Mesendoderm (in vitro differentiated cells): ENCODE measurements around the gene SDK2.

Source experiments
- DNase-seq: peaks from one replicate; pipeline ENCODE4 v3.0.0; 2013
- H2AK5ac ChIP-seq: 2 replicates; pipeline ENCODE4 v1.6.1; 2013; ENCODE audit warnings: low read length, inconsistent platforms
- H2BK120ac ChIP-seq: 2 replicates; pipeline ENCODE4 v1.6.1; 2013; ENCODE audit warnings: low read depth, mild to moderate bottlenecking, low read length, moderate library complexity, mixed read lengths
- H2BK15ac ChIP-seq: replicated peaks from 2 replicates; pipeline ENCODE4 v1.6.1; 2013; ENCODE audit warnings: low read depth, mild to moderate bottlenecking, moderate library complexity
- H2BK5ac ChIP-seq: 2 replicates; pipeline ENCODE4 v1.6.1; 2013; ENCODE audit warnings: low read length, inconsistent platforms
- H3K18ac ChIP-seq: 2 replicates; pipeline ENCODE4 v1.6.1; 2013; ENCODE audit warnings: mild to moderate bottlenecking, low read length, mixed read lengths
- H3K23ac ChIP-seq: one replicate; pipeline ENCODE4 v1.6.1; 2013; ENCODE audit warnings: low read length
- H3K27ac ChIP-seq: 2 replicates; pipeline ENCODE4 v1.5.1; 2013; ENCODE audit warnings: low read depth, mild to moderate bottlenecking, inconsistent platforms, low read length, moderate library complexity
- H3K27me3 ChIP-seq: 2 replicates; pipeline ENCODE4 v1.6.1; 2013; ENCODE audit warnings: low read length, control low read depth, mild to moderate bottlenecking, inconsistent platforms; ENCODE audit not compliant: insufficient read depth, poor library complexity
- H3K36me3 ChIP-seq: 2 replicates; pipeline ENCODE4 v1.6.1; 2013; ENCODE audit warnings: low read length, inconsistent platforms; ENCODE audit not compliant: control insufficient read depth, insufficient read depth
- H3K4ac ChIP-seq: one replicate; pipeline ENCODE4 v1.6.1; 2013; ENCODE audit warnings: low read depth, mild to moderate bottlenecking, low read length, moderate library complexity
- H3K4me1 ChIP-seq: 2 replicates; pipeline ENCODE4 v1.6.1; 2013; ENCODE audit warnings: low read depth, low read length, inconsistent platforms; ENCODE audit not compliant: control insufficient read depth
- H3K4me2 ChIP-seq: 2 replicates; pipeline ENCODE4 v1.6.1; 2013; ENCODE audit warnings: low read length
- H3K4me3 ChIP-seq: 2 replicates; pipeline ENCODE4 v1.5.1; 2013; ENCODE audit warnings: mild to moderate bottlenecking, low read length
- H3K56ac ChIP-seq: one replicate; pipeline ENCODE4 v1.6.1; 2013; ENCODE audit warnings: low read length
- H3K79me1 ChIP-seq: 2 replicates; pipeline ENCODE4 v1.6.1; 2013; ENCODE audit warnings: low read length, inconsistent platforms
- H3K79me2 ChIP-seq: 2 replicates; pipeline ENCODE4 v1.6.1; 2013; ENCODE audit warnings: mild to moderate bottlenecking, low read length; ENCODE audit not compliant: control insufficient read depth, insufficient read depth
- H3K9ac ChIP-seq: 2 replicates; pipeline ENCODE4 v1.6.1; 2013; ENCODE audit warnings: low read length, inconsistent platforms
- H4K5ac ChIP-seq: one replicate; pipeline ENCODE4 v1.6.1; 2013; ENCODE audit warnings: low read length
- H4K8ac ChIP-seq: one replicate; pipeline ENCODE4 v1.6.1; 2013; ENCODE audit warnings: low read depth, mild to moderate bottlenecking, control low read depth, low read length, moderate library complexity
- WGBS: extraction: QIAGEN DNeasy Blood & Tissue Kit; methylation state at CpG from one replicate; pipeline ENCODE4 v1.1.7; 2013; ENCODE audit warnings: low lambda C conversion rate, missing lambda C conversion rate; ENCODE audit not compliant: insufficient coverage; ENCODE audit errors: extremely low coverage; 5-methylcytosine and 5-hydroxymethylcytosine counted together

Gene SDK2

GRCh38 chr17:73493956-73494926 lies 150.0 kb downstream of the SDK2 start:
- WGBS = no CpG with 5 or more reads among the region's 24 CpGs
- Histone ChIP-seq H2BK15ac (no peak overlapping the region), H3K79me2 (no peaks in the 10 kb centered on the region), H4K5ac (no peak overlapping the region), H3K9ac (peak overlapping the region; percentile 6), H2BK5ac (peak overlapping the region; percentile 72), H4K8ac (no peak overlapping the region), H3K4me3 (no peak overlapping the region), H3K4me1 (peaks cover 20% of the 10 kb centered on the region), H3K27ac (no peak overlapping the region), H2AK5ac (peak overlapping the region; percentile 84), H2BK120ac (peak overlapping the region; percentile 18), H3K18ac (peak overlapping the region; percentile 10), H3K27me3 (no peaks in the 10 kb centered on the region), H3K4me2 (no peak overlapping the region), H3K56ac (peak overlapping the region; percentile 54), H3K36me3 (no peaks in the 10 kb centered on the region), H3K79me1 (no peaks in the 10 kb centered on the region), H3K23ac (no peak overlapping the region), H3K4ac (peak overlapping the region; percentile 6)
- DNase-seq = no peak

GRCh38 chr17:73492821-73493814 lies 151.1 kb downstream of the SDK2 start:
- Histone ChIP-seq H2BK120ac (no peak overlapping the region), H3K4me2 (no peak overlapping the region), H3K56ac (peak overlapping the region; percentile 73), H2AK5ac (peak overlapping the region; percentile 44), H3K4ac (peak overlapping the region; percentile 6), H3K9ac (no peak overlapping the region), H3K4me3 (no peak overlapping the region), H3K4me1 (peaks cover 24% of the 10 kb centered on the region), H3K27me3 (no peaks in the 10 kb centered on the region), H4K8ac (no peak overlapping the region), H3K27ac (peak overlapping the region; percentile 88), H2BK5ac (peak overlapping the region; percentile 69), H3K79me2 (no peaks in the 10 kb centered on the region), H3K36me3 (no peaks in the 10 kb centered on the region), H3K23ac (no peak overlapping the region), H2BK15ac (no peak overlapping the region), H3K18ac (peak overlapping the region; percentile 91), H3K79me1 (no peaks in the 10 kb centered on the region), H4K5ac (no peak overlapping the region)
- peak; percentile 93 for DNase-seq
- no CpG with 5 or more reads among the region's 22 CpGs for WGBS

- peak overlapping the region; percentile 32 for H3K9ac ChIP-seq
- peak overlapping the region; percentile 64 for H3K27ac ChIP-seq
- no peaks in the 10 kb centered on the region for H3K79me2 ChIP-seq
- H3K4me2 ChIP-seq = no peak overlapping the region
- H2AK5ac ChIP-seq = peak overlapping the region; percentile 46
- no CpG with 5 or more reads among the region's 12 CpGs for WGBS
- H3K23ac ChIP-seq = no peak overlapping the region
- H3K18ac ChIP-seq = peak overlapping the region; percentile 91
- H3K4me3 ChIP-seq = no peak overlapping the region
- H2BK5ac ChIP-seq = peak overlapping the region; percentile 89
- H3K4me1 ChIP-seq = peaks cover 24% of the 10 kb centered on the region
- H2BK120ac ChIP-seq = peak overlapping the region; percentile 96
- no peak overlapping the region for H4K8ac ChIP-seq
- H4K5ac ChIP-seq = no peak overlapping the region
- no peaks in the 10 kb centered on the region for H3K27me3 ChIP-seq
- no peaks in the 10 kb centered on the region for H3K36me3 ChIP-seq
- H3K56ac ChIP-seq = peak overlapping the region; percentile 73
- H3K79me1 ChIP-seq = no peaks in the 10 kb centered on the region
- H2BK15ac ChIP-seq = no peak overlapping the region
- peak; percentile 67 for DNase-seq
- peak overlapping the region; percentile 97 for H3K4ac ChIP-seq
Observed at GRCh38 chr17:73492125-73492820, 152.0 kb downstream of the SDK2 start.

- Histone ChIP-seq H3K4ac (peak overlapping the region; percentile 97), H3K9ac (peak overlapping the region; percentile 32), H4K8ac (no peak overlapping the region), H3K4me2 (no peak overlapping the region), H2BK5ac (peak overlapping the region; percentile 89), H3K79me1 (no peaks in the 10 kb centered on the region), H3K79me2 (no peaks in the 10 kb centered on the region), H2BK15ac (no peak overlapping the region), H3K36me3 (no peaks in the 10 kb centered on the region), H2BK120ac (peak overlapping the region; percentile 96), H3K56ac (peak overlapping the region; percentile 73), H3K18ac (peak overlapping the region; percentile 91), H3K27ac (peak overlapping the region; percentile 64), H4K5ac (no peak overlapping the region), H3K4me3 (no peak overlapping the region), H3K23ac (no peak overlapping the region), H2AK5ac (peak overlapping the region; percentile 46), H3K27me3 (no peaks in the 10 kb centered on the region), H3K4me1 (peaks cover 24% of the 10 kb centered on the region)
- no peak for DNase-seq
- WGBS = no CpG with 5 or more reads among the region's 9 CpGs
Observed at GRCh38 chr17:73491648-73492047, 152.6 kb downstream of the SDK2 start.

DNA sequence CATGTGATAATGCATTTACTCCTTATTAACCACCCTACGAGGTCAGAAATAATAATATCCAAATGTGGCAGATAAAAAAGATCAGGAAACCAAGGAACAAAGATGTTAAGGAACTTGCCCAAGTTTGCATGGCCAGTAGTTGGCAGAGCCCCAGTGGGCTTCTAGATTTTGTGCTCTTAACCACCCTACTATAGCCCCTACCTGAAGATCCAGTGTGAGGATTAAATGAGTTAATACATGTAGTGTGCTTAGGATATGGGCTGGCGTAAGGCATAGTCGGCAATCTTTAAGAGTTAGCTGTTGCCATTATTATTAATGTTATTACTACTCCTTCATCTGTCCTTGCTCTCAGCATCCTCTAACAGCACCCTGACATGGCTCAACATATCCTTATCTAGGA lies 153.4 kb downstream of the SDK2 start:
- Histone ChIP-seq H3K4me3 (no peak overlapping the region), H3K27ac (no peak overlapping the region), H2BK15ac (no peak overlapping the region)

More for the DNA sequence above, 153.4 kb downstream of the SDK2 start:
- H3K9ac ChIP-seq = no peak overlapping the region
- H3K27me3 ChIP-seq = no peaks in the 10 kb centered on the region
- peak overlapping the region; percentile 97 for H3K4ac ChIP-seq
- H4K8ac ChIP-seq = no peak overlapping the region
- H3K4me1 ChIP-seq = peaks cover 24% of the 10 kb centered on the region
- H3K79me2 ChIP-seq = no peaks in the 10 kb centered on the region
- no peak overlapping the region for H2BK120ac ChIP-seq
- peak overlapping the region; percentile 2 for H3K56ac ChIP-seq
- DNase-seq = no peak
- no peak overlapping the region for H3K4me2 ChIP-seq
- H2BK5ac ChIP-seq = peak overlapping the region; percentile 21
- H3K23ac ChIP-seq = no peak overlapping the region
- H3K18ac ChIP-seq = peak overlapping the region; percentile 91
- no peaks in the 10 kb centered on the region for H3K79me1 ChIP-seq
- H4K5ac ChIP-seq = no peak overlapping the region
- no peaks in the 10 kb centered on the region for H3K36me3 ChIP-seq
- no peak overlapping the region for H2AK5ac ChIP-seq
- no CpG with 5 or more reads among the region's 3 CpGs for WGBS
